Erythroblast (primary cell): ENCODE results near the gene BRAP.

ENCODE experiments used
- GATA1 ChIP-seq: IDR thresholded peaks from 2 replicates; pipeline ENCODE4 v1.6.1; 2011; ENCODE audit warnings: low read depth, mild to moderate bottlenecking, control low read depth, low read length, moderate library complexity
- POLR2A ChIP-seq: IDR thresholded peaks from 2 replicates; pipeline ENCODE4 v1.6.1; 2011; ENCODE audit warnings: mild to moderate bottlenecking, low read length

GRCh38 chr12:111655356-111655755 is 30.4 kb downstream of the BRAP start:
- no peak for TF ChIP-seq POLR2A
- TF ChIP-seq GATA1, result no peak
